Stromal cell of bone marrow (primary cell): Measurements from ENCODE around the gene IL4R.

ENCODE experiments used
- DNase-seq: peaks from one replicate; pipeline ENCODE4 v3.0.0-alpha.2; 2012; ENCODE audit warnings: low read depth

The IL4R gene

DNA sequence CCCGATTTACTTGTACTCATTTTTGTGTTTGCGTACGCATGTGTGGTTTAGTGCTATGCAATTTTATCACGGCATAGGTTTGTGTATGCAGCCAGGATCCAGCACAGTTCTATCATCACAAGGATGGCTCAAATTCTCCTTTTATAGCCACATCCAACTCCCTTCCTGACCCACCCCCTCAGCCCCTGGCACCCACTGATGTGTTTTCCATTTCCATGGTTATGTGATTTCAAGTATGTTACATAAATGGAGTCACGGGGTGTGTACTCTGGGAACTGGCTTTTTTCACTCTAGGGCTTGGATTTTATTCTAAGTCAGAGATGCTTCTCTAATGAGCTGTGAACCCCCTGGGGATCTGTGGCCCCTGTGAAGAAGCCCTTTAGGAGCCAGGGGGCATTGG, 16.8 kb downstream of the IL4R start:
- DNase-seq, result peak; percentile 96

DNA sequence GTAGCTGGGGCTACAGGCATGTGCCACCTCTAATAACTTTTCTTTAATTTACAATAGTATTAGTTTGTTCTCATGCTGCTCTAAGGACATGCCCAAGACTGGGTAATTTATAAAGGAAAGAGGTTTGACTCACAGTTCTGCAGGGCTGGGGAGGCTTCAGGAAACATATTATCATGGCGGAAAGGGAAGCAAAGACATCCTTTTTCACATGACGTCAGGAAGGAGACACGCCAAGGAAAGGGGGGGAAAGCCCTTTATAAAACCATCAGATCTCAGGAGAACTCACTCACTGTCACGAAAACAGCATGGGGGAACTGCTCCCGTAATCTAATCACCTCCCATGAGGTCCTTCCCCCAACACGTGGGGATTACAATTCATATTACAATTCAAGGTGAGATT, 18.3 kb downstream of the IL4R start:
- no peak for DNase-seq

DNA sequence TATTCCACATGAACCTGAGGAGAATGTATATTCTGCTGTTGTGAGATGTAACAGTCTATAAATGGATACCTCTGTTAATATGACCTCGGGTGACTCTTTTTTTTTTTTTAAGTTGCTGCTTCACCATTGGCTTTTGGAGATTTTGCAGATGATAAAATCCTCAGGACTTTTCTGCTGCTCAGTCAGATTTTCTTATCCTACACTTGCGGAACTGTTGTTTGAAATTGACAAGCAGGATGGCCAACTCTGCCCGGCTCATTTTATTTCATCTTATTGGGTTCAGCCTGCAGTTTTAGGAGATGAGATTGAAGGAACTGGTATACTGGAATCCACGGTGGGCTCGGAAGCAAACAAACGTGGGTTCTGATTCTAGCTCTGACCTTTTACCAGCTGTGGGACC, 19.3 kb downstream of the IL4R start:
- DNase-seq, result no peak

DNA sequence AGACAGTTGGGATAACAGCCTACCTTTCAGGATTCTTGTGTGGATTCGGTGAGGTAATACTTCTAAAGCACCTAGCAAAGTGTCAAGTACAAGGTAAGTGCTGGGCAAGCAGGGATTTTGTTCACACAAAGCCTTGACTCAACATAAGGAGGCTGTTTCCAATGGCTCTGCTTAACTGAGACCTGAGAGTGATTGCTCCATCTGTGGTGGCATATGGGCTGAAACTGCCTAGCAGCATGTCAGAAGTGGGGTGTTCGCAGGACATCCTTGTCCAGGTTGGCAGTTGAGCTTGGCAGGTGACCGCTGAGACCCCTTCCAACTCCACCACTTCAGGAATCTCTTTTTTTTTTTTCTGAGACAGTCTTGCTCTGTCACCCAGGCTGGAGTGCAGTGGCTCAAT, 19.8 kb downstream of the IL4R start:
- DNase-seq, result no peak

- no peak for DNase-seq
Measured at GRCh38 chr16:27334192-27334764, 20.5 kb downstream of the IL4R start.

- no peak for DNase-seq
Measured at GRCh38 chr16:27334838-27335237, 21.1 kb downstream of the IL4R start.

DNA sequence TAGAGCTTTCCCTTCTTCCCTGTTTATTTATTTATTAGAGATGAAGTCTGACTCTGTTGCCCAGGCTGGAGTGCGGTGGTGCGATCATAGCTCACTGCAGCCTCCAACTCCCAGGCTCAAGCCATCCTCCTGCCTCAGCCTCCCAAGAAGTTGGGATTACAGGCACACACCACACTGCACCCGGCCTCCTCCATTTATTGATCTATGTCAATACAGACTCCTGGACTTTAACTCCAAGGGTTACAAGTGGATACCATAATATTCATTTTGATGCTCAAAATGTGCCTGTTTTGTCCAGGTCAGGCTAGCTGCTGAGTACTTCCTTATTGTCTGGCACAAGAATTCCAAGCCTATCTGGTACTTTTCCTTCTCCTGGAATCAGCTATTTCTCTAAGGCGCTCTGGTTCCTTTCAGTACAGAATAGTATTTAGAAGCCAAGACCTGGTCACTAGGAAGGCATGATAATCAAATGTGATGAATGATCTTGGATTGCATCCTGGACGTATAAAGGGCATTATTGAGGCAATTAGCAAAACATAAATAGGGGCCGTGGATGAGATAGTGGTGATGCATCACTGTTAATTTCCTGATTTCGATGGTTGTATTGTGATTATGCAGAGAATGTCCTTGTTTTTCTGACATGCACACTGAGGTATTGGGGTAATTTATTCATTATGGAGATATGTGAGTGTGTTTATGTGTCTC, 21.7 kb downstream of the IL4R start:
- no peak for DNase-seq

DNA sequence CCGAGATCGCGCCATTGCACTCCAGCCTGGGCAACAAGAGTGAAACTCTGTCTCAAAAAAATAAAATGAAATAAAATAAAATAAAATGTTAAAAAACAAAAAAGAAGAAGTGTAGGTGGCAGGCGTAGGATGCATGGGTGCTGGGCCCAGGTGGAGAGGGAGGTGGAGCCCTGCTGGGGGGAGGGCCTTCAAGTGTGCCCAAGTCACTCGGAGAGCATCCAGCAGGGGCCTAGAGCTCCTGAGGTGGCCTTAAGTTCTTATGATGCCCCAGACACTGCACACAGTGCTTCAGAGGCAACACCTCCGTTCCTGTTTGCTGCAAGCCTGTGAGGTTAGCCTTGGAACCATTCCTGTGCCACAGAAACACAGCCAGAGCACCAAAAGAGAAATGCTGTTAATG, 23.2 kb downstream of the IL4R start:
- DNase-seq, result no peak

GRCh38 chr16:27339180-27339579, 25.4 kb downstream of the IL4R start:
- DNase-seq, result no peak

GRCh38 chr16:27340654-27341053, 26.9 kb downstream of the IL4R start:
- no peak for DNase-seq

DNA sequence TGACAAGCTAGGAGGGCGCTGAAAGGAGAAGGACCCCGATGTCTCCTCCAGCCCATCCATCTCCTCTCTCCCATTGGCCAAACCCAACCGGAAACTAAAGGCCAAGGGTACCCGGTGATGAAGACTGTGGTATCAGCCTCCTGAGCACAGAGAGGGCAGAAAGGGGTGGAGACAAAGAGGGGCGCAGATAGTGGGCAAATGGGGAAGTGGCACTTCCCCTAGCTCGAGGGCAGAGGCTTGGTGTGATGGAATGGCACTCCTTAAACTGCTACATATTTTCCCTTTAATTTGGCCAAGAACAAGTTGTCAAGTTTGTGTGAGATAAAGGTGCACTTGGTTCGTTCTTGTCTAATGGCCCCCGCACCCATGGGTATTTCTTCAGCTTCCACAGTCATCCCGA, 27.8 kb downstream of the IL4R start:
- no peak for DNase-seq

DNA sequence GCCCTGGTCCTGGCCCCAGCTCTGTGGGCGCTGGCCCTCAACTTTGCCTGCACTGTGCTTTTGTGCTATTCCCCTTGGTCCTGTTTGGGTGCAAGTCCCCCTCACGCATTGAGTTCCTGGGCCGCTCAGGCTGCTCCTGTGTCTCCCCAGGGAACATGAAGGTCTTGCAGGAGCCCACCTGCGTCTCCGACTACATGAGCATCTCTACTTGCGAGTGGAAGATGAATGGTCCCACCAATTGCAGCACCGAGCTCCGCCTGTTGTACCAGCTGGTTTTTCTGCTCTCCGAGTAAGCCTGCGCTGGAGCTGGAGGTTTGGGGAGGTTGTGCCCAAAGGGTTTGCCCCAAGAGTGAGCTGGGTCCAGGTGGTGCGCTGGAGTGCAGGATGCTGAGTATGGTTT, 28.2 kb downstream of the IL4R start:
- no peak for DNase-seq

DNA sequence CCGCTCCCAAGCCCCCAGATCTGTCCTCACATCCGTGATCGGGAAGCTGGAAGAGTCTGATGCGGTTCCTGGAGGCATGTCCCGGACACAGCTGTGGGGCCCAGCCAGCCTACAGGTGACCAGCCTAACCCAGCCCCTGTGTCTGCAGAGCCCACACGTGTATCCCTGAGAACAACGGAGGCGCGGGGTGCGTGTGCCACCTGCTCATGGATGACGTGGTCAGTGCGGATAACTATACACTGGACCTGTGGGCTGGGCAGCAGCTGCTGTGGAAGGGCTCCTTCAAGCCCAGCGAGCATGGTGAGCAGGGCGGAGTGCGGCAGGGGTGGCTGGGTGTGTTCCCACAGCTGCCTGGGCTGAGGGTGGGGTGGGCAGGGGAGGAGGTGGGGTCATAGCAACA, 30.9 kb downstream of the IL4R start:
- DNase-seq, result no peak

DNA sequence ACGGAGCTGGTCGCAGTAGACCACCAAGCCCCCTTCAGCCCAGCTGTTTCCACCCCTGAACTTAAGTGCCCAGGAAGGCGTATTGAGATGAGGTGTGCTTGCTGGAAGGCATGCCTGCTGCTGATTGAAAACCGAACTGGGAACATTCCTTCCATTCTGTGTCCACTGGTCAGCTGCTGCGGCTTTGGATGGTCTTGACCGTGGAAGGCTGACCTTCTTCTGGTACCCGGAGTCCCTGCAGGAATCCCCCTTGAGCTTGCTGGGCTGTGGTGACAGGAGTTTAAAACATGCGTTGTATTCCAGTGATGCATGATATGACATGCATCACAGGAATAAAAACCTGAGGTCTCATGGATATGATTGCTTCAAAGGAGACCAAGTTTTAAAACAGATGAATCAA, 31.4 kb downstream of the IL4R start:
- no peak for DNase-seq

DNA sequence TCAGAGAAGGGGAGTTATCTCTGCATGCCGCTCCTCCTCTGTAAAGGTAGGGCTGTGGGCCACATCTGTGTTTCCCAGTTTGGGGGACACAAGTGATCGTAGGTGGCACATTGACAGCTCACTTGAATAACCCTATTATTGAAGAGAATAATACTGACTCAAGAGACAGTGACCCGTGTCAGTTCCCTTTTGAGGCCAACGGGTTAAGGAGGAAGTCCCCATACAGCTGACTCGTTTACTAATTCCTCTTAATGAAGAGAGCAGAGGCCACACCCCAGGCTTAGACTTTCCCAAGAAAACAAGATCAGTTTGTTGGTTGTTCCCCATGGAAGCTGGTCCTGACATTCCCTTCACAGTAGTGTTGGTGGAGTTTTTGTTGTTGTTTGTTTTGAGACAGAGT, 33.0 kb downstream of the IL4R start:
- DNase-seq, result no peak

DNA sequence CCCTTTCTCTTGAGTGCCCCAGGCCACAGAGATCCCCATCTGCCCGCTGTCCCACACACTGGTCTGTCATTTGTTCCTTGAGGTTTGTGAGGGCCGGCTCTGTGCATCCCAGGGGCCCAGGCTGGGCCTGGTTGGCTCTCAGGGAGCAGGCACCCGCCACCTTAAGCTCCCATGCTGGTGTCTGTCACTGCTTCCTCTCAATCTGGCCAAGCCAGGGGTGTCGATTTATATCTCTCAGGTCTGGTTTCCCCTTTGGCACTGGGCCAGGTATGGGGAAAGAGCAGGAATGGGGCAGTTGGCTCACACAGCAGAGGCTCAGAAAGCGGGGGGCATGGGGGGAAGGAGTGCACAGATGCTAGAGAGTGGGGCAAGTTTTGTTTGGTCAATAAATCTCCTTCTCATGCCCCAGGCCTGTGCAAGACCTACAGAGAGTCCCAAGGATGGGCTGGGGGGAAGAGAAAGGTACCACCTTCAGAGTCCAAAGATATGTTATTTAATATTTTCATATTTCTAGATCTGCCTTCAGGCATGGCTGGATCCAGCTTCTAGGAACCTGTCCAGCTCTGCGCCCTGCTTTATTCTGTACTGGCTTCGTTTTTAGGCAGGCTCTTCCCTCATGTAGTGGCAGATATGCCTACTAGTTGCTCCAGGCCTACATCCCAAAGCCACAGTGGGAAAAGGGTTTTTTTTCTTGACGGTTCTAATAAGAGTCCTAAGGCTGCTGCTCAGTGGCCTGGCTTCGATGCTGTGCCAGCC, 34.3 kb downstream of the IL4R start:
- no peak for DNase-seq

DNA sequence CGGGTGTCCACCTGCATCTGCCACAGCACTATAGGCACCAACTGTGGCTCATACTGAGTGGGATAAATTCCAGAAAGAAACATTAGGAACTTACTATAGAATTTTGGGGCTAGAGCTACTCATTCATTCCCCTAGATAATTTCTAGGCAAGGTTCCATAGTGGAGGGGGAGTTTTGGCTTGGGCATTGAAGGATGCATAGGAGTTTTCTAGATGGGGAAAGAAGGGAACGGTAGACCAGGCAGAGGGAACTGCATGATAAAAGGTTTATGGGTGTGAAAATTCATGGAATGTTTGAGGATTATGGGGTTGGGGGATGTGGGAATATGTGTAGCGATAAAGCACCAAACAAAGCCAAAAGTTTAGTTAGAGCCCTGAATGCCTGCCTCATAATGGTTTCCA, 35.5 kb downstream of the IL4R start:
- DNase-seq, result no peak

- no peak for DNase-seq
Measured at GRCh38 chr16:27350006-27350405, 36.2 kb downstream of the IL4R start.

DNA sequence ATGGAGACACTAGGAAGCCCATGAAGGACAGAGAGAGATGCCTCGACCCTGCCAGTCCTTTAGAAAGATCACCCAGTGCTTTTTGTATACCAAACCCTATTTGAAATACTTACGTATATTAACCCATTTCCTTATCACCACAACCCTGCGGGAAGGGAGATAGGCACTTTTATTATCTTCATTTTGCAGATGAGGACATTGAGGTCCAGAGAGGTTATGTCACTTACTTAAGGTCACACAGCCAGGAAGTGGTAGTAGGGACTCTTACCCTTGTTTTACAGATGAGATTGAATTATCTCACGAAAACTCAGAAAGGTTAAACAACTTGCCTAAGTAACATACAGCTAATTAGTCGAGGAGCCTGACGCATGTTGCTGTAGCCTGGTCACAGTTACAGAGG, 38.2 kb downstream of the IL4R start:
- no peak for DNase-seq

DNA sequence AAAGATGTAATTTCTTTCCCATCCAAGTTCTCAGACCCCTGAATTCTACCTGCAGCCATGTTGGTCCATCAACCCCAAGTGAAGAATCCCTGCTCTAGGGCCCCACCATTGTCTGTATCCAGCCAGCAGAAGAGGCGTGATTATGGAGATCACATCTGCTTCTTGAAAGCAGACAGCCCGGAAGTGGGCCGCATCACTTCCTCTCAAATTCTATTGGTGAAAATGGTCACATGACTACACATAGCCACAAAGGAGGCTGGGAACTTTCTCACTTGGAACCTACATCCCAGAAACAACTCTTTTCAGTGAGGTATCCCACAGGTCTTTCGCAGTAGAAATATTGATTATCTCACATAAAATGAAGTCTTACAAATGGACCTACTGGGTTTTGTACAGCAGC, 40.1 kb downstream of the IL4R start:
- DNase-seq, result no peak

- DNase-seq, result peak; percentile 16
Measured at GRCh38 chr16:27355610-27356009, 41.8 kb downstream of the IL4R start.

GRCh38 chr16:27356794-27357193, 43.0 kb downstream of the IL4R start:
- no peak for DNase-seq

DNA sequence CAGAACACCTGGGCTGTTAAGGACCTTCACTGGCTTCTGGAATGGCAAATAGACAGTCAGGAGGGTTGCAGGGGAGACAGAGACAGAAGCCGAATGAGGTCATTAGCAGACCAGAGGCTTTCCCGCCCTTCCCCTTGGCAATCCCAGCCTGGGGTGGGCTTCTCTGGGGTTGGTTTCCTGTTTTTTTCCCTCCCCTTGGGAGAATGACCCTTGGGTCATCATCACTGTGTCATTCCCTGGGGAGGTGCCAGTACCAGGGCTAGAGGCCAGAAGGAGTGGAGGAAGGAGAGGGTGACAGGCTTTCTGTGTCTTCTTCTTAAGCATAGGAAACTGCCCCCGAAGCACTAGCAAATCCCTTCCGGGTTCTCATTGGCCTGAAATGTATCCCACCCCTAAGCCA, 45.3 kb downstream of the IL4R start:
- no peak for DNase-seq

DNA sequence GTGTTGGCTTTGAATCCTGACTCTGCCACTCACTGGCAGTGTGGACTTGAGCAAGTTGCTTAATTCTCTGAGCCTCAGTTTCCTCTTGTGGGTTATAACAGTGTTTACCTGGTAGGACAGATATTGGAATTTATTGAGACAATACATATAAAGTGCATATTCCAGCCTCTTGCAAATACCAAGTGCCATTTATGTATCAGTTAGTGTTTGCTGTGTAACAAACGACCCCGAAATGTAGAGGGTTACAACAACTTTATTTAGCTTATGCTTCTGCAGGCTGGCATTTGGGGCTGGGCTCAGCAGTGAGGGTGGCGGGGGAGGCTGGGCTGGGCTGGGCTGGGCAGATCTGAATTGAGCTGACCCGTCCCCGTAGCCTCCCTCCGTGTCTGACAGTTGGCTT, 45.8 kb downstream of the IL4R start:
- no peak for DNase-seq
